H1 (cell line): ENCODE measurements around the gene CTIF. TPM values are rescaled to one million over a fixed set of nuclear protein-coding genes. Genes with fewer than 3 reads are reported as not detected.

Experiments
- SUZ12 ChIP-seq: fragments of 200-600 bp; sonication (generic); IDR thresholded peaks from 2 replicates; pipeline ENCODE4 v1.6.1; 2012; ENCODE audit warnings: mild to moderate bottlenecking, inconsistent platforms, low read length, moderate library complexity, mixed read lengths
- polyA plus RNA-seq, 7 experiments: library from polyadenylated mRNA; depleted of rRNA in 3 of 7; stranded (reverse) in 5 of 7; unstranded in 2 of 7; fragments of >200 nt in 5 of 7; fragments of 200-250 nt in 2 of 7; gene quantifications; 1 replicate in 5 of 7; 2 replicates in 1 of 7; 4 replicates in 1 of 7; pipeline versions ENCODE4 v1.2.1 to v1.2.3, GENCODE V29; 2011 to 2013; ENCODE audit warnings: missing spikeins in 2 of 7, mixed read lengths in 2 of 7
- total RNA-seq: library from RNA; stranded (reverse); fragmentation: NEBNext Ultra II Directional; extraction: Animal tissue kit (Norgen Biotek cat#: 25700); gene quantifications from 2 replicates; pipeline ENCODE4 v1.2.1, GENCODE V29; 2021

The CTIF gene
- total and polyA plus RNA-seq, 2 of the 8 experiments (the other 6 are each of a cell fraction or from before 2014, with no cell fraction given) = 9.0 to 17.8 TPM

GRCh38 chr18:48646976-48647375 is 108.1 kb downstream of the CTIF start (continued):
- TF ChIP-seq SUZ12 = no peak
